ENCODE results near the gene KLHL5.

KLHL5 gene, protein sequence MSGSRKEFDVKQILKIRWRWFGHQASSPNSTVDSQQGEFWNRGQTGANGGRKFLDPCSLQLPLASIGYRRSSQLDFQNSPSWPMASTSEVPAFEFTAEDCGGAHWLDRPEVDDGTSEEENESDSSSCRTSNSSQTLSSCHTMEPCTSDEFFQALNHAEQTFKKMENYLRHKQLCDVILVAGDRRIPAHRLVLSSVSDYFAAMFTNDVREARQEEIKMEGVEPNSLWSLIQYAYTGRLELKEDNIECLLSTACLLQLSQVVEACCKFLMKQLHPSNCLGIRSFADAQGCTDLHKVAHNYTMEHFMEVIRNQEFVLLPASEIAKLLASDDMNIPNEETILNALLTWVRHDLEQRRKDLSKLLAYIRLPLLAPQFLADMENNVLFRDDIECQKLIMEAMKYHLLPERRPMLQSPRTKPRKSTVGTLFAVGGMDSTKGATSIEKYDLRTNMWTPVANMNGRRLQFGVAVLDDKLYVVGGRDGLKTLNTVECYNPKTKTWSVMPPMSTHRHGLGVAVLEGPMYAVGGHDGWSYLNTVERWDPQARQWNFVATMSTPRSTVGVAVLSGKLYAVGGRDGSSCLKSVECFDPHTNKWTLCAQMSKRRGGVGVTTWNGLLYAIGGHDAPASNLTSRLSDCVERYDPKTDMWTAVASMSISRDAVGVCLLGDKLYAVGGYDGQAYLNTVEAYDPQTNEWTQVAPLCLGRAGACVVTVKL

DNA sequence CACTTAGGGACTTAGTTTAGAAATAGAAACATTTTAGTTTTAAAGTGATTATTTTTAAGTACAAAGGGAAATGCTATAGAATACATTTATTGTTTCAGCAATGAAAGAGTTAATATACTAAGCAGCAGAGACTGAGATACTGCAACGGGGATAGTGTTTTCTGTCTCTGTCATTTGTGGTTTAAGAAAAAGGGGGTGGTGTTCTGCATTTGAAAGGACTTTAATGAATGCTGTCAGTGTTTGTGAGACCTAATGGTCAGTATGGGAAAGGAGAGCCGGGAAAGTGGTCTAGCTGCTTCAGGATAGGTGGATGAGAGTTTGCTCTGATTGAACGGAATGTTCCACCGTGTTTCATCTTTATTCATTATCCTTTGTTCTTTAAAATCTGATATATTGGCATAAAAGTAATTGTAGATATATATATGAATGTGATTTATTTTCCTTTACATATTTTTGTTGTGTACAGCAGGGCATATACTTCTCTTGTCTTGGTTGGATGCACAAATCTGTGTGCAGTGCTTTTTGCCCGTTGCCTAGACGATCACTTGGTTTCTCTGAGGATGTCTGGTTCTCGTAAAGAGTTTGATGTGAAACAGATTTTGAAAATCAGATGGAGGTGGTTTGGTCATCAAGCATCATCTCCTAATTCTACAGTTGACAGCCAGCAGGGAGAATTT lies at the start of gene KLHL5:
Gene KLHL5, plus strand, starts transcription at position 139 of the 676 bp plus-strand sequence. Its CDS starts 421 bp downstream, at position 560.
- no peak within 1 kb of the TSS; the same call in 1 of the 2 replicates for H3K4me3 ChIP-seq (ENCODE audit: low read length)
- no peak for TF ChIP-seq ZNF274 (IDR thresholded peaks at IDR 0.05; ENCODE audit: low read depth, low read length)

DNA sequence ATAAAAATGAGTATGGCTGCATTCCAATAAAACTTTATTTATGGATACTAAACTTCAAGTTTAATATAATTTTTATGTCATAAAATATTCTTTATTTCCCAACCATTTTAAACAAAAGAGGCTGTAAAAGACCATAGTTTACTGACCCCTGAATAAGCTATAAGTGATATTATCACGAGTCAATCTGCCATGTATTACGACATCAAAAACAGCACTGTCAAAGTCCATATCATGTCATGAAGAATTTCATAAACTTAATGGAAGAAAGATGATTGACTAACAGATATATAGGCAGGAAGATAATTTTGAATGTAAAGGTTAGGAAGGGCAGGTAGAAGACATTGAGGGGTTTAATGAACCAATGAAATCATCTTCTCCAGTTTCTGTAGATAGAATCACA lies 48.0 kb upstream of the KLHL5 start:
- no peak overlapping the region for H3K4me3 ChIP-seq (ENCODE audit: low read length)
- no peak for TF ChIP-seq ZNF274 (IDR thresholded peaks at IDR 0.05; ENCODE audit: low read depth, low read length)

DNA sequence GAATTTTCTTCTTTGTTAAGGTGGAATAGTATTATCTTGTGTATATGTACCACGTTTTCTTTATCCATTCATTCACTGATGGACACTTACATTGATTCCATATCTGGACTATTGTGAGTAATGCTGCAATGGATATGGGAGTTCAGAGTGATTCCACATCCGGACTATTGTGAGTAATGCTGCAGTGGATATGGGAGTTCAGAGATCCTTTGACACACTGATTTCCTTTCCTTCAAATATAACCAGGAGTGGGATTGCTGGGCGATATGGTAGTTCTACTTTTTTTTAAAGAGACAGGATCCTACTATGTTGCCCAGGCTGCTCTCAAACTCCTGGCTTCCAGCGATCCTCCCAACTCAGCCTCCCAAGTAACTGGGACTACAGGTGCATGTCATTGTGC lies 41.9 kb upstream of the KLHL5 start:
- no peak for TF ChIP-seq ZNF274 (IDR thresholded peaks at IDR 0.05; ENCODE audit: low read depth, low read length)
- no peak overlapping the region for H3K4me3 ChIP-seq (ENCODE audit: low read length)

DNA sequence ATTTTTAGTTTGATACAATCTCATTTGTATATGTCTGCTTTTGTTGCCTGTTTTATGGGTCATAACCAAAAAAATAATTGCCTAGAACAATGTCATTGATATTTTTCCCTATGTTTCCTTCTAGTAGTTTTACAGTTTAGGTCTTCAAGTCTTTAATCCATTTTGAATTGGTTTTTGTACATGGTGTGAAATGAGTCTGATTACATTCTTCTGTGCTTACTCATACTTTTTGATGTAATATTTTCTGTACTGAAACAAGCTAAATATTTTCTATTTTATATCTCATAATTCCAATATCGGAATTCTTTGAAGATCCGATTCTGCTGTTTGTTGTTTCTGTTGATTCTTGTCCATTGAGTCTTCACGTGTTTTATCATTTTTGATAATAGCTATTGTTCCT lies 40.4 kb upstream of the KLHL5 start:
- H3K4me3 ChIP-seq (ENCODE audit: low read length), result no peak overlapping the region
- no peak for TF ChIP-seq ZNF274 (IDR thresholded peaks at IDR 0.05; ENCODE audit: low read depth, low read length)

DNA sequence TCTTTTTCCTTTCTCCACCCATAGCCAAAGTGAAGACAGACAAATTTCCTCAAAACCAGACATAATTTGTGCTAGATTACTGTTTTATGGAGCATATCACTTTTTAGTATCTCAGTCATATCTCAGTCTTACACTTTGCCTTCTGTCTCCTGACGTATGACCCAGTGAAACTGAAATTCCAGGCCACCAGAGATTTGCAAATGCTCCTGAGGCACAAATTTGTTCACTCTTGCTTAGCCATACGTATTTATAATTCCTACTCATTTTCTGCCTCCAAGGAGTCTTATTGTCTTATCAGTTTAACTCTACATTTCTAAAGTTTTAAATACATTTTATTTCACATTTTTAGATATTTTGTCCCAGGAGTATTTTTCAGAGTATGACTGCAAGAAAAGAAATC lies 39.8 kb upstream of the KLHL5 start:
- TF ChIP-seq ZNF274 (IDR thresholded peaks at IDR 0.05; ENCODE audit: low read depth, low read length), result no peak

DNA sequence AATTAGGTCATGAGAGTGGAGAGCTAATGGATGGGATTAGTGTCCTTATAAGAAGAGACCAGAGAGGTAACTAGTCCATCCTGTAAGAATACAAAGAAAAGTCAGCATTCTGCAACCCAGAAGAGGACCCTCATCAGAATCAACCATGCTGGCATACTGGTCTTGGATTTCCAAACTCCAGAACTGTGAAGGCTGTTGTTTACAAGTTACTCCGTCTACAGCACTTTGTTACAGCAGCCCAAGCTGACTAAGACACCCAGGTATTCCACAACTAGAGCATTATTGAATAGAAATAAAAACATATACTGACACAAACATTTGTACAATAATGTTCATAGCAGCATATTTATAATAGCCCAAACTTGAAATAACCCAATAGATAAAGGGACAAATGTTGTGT lies 39.0 kb upstream of the KLHL5 start:
- no peak for TF ChIP-seq ZNF274 (IDR thresholded peaks at IDR 0.05; ENCODE audit: low read depth, low read length)
- H3K4me3 ChIP-seq (ENCODE audit: low read length), result no peak overlapping the region

More for the DNA sequence above, 39.8 kb upstream of the KLHL5 start:
- no peak overlapping the region for H3K4me3 ChIP-seq (ENCODE audit: low read length)

DNA sequence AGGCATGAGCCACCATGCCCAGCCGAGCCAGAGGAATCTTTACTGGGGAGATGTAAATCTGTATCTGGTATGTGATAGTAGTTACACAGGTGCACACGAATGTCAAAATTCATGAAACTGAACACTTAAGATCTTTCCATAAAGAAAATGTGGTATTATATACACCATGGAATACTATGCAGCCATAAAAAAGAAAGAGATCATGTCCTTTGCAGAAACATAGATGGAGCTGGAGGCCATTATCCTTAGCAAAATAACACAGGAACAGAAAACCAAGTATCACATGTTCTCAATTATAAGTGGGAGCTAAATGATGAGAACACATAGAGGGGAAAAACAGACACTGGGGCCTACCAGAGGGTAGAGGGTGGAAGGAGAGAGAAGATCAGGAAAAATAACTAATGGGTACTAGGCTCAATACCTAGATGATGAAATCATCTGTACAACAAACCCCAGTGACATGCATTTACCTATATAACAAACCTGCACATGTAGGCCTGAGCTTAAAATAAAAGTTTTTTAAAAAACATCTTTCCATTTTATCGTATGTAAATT lies 37.6 kb upstream of the KLHL5 start:
- no peak for TF ChIP-seq ZNF274 (IDR thresholded peaks at IDR 0.05; ENCODE audit: low read depth, low read length)
- H3K4me3 ChIP-seq (ENCODE audit: low read length), result no peak overlapping the region

DNA sequence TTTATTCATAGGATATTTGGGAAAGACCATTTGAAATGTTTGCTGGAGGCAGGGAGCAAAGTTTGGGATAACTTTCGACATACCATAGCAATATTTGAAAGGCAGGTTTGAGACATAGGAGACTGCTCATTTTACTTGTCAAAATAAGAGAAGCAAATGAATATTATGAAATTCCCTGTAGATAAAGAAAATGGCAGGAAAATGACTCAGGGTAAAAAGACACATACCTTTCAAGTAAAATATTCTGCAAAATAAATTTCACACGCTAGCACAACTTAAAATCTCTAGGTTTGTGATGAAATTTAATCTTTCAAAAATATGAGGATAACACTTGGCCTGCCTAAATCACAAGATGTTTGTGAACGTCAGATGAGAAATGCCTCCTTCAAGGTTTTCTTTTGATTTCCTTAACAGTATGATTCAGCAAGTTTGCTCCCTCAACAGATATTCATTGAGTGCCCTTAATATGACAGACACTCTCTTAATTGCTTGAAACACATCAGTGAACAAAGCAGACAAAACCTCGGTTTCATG lies 36.4 kb upstream of the KLHL5 start:
- H3K4me3 ChIP-seq (ENCODE audit: low read length), result no peak overlapping the region
- TF ChIP-seq ZNF274 (IDR thresholded peaks at IDR 0.05; ENCODE audit: low read depth, low read length), result no peak

DNA sequence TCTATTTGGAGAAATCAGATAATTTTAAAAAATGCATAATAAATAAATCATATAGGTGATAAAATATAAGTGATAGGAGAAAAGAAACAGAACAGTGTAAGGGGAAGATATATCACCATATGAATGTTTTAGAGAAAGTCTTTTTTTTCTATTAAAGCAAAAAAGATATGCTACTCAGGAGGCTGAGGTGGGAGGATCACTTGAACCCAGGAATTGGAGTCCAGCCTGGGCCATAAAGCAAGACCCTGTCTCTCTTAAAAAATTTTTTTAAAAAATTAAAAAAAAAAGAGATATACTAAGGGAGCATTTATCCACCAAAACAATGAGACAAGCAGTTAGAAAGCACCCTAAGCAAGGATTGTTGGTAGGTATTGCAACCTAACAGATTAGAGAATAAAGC lies 35.9 kb upstream of the KLHL5 start:
- H3K4me3 ChIP-seq (ENCODE audit: low read length), result no peak overlapping the region
- no peak for TF ChIP-seq ZNF274 (IDR thresholded peaks at IDR 0.05; ENCODE audit: low read depth, low read length)

DNA sequence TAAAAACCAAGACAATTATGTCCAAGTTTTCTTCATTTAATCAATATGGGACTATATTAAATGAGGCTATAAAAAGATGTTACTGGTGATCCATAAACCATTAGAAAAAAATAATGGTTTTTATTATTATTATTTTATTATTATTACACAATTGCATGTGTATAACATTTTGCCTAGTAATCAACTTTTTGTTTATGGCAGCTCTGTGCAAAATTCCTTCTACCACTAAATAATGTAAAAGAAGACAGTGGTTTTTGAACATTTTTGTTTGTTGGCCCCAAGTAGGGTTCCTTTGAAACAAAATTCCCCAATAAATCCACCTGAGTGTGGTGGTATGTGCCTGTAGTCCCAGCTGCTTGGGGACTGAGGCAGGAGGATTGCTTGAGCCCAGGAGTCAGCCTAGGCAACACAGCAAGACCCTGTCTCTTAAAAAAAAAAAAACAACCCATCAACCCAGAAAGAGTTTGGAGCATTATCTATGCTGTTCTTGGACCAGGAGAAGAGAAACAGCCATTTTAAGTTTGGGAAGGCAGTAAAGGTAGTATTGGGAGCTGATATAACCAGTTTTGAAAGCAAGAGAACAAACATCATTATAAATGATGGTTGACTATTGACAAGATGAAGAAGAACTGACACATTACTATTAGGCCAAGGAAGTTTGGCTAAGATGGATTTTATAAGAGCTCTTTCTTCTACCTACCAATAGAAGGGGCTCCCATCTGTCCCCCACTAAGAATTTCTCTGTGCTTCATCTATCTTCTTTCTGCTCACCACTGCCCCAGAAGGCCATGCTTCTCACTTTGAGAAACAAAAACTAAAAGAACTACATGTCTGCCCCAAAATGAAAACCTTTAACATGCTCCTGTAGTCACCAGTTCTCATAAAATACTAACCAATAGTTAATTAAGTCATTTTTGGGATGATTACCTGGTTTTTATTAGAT lies 32.0 kb upstream of the KLHL5 start:
- peak overlapping the region; percentile 96 for H3K4me3 ChIP-seq (ENCODE audit: low read length)
- no peak for TF ChIP-seq ZNF274 (IDR thresholded peaks at IDR 0.05; ENCODE audit: low read depth, low read length)

DNA sequence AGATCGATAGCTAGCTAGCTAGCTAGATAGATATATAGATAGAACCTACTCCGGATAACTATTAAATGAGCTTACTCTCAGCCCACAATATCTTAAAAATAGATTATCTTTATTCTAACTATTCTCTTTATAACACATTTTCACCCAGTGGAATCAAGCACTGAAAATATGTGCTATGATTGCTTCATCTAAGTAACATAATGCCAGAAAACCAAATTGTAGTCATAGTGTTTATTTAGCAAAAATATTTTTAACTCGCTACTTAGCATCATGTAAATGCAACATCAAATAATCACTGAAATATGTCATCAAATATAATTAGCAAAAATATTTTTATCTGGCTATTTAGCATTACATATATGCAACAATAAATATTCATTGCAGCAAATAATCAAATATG lies 31.3 kb upstream of the KLHL5 start:
- H3K4me3 ChIP-seq (ENCODE audit: low read length), result peak overlapping the region; percentile 96; the same call in 1 of the 2 replicates
- no peak for TF ChIP-seq ZNF274 (IDR thresholded peaks at IDR 0.05; ENCODE audit: low read depth, low read length)

DNA sequence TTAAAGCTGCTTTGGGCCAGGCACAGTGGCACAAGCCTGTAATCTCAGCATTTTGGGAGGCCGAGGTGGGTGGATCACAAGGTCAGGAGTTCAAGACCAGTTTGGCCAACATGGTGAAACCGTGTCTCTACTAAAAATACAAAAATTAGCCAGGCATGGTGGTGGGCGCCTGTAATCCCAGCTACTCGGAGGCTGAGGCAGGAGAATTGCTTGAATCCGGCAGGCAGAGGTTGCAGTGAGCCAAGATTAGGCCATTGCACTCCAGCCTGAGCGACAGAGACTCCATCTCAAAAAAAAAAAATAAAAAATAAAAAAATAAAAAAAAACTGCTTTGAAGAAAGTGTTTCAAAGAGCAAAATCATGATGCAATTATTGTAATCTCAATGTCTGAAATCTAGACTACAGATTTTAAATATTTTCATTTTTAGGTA lies 30.4 kb upstream of the KLHL5 start:
- H3K4me3 ChIP-seq (ENCODE audit: low read length), result peak overlapping the region; percentile 96

Data from GM08714 (cell line).